Glomerular visceral epithelial cell (primary cell): ENCODE results near the gene SMIM30.

Source experiments
- DNase-seq: peaks from one replicate; pipeline ENCODE4 v3.0.0-alpha.2; 2016; ENCODE audit errors: extremely low spot score

SMIM30 gene

DNA sequence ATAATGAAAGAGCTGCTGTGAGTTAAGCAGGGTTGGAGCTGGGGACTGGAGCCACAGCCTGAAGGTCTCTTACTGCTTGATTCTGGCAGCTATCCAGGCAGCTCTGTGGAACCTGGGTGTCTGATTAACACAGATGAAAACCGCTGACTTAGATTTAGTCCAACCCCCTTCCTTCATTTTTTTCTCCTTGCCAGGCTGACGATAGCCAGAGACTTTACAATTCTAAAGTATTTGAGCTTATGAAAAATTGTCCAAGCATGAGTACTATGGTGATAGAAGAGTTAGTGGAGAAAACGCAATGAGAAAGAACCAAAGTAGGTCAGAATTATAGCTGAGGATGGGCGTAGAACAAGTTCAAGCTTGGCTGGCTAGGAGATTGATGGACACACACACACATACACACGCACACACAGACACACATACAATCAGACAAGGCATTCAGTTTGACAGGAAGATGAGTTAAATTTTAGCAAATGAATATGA is 18.2 kb downstream of the SMIM30 start:
- DNase-seq, result peak; percentile 90

DNA sequence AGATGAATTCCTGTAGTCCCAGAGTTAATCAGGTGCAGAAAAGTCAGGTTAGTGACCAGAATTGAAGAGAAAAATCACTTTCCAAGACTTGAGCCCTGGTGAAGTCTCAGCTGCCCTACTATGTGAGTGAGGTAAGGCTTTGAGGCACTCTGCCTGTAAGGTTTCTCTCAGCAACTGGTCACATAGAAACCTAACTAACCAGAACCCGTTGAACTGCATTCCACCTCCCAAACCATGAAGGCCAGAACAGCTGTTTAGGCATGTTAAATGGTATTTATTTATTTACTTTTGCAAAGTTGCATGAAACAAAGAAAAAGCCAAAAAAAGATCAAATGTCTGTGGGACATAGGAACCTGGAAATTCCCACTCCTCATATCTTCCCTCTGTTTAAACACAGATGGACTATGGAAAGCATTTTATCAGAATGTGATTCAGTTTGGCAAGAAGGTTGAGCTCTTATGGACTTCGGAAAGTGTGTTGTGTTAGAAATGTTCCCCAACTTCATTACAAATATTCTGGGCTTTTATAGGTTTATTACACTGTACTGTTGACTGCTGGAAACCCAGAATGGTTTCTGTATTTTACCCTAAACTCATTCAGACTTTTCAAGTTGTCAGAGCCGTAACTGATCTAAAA is 19.0 kb downstream of the SMIM30 start:
- peak; percentile 2 for DNase-seq

DNA sequence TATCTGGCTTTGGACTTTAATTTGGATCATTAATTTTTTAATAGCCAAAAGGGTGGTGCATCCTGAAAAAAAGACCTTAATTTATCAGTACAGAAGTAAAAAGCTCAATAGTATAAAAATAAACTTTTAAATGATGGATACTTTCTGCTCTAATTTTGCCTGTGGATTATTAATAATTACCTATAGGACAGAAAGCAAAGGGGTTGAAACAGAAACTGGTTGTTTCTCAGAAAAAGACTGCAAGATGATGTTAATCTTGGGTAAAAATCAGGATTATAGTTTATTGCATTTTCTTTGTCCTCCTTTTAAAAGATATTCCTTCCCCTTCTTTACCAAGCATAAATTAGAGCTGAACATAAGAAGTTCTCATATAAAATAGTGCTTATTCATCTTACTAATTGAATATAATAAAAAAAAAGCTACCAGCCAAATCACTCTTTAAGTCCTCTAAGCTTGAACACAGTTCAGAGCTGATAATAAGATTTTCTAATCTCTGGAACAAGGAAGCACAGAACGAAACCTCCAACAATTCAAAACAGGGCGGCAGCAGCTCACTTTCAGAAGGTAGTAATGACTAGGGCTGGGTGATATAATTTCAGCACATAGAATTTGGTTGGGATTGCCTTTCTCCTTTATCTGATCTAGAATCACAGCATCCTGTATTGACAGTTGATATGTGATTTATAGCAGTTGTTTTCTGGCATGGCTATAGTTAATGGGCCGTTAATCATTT is 23.7 kb downstream of the SMIM30 start:
- no peak for DNase-seq

DNA sequence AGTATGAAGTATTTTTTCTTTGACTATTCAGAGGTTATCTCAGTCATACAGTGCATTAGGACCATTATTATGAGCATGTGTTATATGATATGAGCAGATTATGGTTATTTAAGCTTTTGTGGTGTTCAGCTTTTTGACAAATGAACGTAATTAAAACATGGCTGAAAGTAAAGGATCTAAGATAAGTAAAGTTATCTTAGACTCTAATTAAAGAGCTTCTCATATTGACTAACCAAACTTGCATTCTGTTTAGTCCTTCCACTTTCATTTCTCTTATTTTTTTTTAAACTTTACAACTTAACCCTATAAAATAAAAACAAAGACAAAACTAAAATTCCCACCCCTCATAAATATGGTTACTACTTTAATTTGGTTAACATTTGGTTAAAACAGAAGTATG is 24.8 kb downstream of the SMIM30 start:
- no peak for DNase-seq

DNA sequence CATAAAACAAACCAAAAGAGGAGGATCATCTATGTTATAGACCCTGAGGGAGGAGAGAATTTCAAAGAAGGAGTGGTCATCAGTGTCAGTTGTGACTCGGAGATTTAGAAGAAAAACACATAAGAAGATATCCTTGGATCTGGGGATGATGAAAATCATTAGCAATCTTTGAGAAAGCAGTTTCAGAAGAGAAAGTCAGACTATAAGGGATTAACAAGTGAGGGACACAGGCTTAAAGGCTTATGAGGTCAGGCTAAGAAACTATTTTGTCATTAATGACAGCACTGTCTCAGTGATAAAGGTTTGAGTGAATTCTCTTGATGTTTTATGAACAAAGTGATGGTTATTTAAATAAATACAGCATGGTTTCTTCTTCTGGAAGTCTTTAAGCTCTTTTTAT is 25.6 kb downstream of the SMIM30 start:
- DNase-seq, result no peak

DNA sequence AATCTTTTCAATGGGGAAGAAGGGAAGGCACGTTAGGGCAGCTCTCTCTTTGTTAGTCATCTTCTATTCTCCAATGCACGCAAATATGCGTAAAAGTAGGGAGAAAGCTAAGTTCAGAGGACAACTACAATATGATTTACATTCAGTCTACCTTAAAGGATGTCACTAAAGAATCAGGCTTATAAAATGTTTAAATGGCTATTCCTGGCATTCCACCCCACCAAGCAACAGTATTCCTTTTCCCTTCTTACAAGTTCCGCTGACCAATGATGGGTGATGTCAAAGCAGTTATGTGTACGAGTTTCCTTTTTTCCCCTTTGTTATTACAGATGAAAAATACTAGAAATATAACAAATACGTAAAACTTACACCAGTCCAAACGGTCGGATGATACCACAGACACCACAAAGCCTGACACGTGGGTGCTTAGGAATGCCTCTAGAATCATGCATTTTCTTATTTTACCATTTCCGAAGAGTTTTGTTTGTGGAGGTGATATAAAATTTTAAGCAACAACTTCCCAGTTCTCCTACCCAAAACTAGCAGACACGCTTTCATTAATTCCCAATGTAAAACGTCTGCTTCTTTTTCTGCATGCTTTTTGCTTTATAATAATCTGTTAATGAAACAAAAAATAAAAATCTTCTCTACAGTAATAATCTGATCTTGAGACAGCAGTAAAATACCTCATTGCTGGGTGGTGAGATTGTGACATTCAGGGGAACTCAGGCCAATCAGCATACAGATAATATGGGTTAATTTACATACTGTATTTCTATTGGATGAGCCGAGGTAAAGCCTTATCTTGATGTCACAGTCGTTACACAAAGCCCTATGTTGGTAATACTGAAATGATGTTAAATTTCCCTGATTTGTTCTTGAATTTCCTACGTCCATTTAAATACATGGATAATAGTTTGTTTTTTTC is 31.0 kb downstream of the SMIM30 start:
- DNase-seq, result no peak

DNA sequence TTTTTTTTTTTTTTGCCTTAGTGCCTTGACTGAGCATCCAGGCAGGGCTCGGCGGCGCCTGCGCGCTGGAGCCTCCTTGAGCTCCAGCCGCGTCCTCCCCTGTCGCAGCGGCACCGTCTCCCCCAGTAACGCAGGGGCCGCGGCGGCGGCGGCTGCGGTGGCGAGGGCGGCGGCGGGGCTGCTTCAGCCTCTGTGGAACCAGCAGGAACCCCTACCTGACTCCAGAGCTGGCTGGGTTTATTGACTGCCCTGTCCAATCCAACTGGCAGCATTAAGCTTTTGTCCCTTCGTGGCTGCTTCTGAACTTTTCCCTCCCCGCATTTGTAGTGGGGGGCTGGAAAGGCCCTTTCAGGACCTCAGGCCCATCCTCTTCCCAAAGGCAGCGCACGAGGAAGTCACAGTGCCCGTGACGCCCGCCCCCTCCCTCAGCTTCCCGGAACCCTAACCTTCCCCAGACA is 31.9 kb downstream of the SMIM30 start, which contains the start of gene GPR85:
GPR85 (minus strand) TSS at position 397 of the 458 bp plus-strand sequence. CDS start 2,106 bp downstream, outside the sequence.
- DNase-seq, result peak; percentile 64

DNA sequence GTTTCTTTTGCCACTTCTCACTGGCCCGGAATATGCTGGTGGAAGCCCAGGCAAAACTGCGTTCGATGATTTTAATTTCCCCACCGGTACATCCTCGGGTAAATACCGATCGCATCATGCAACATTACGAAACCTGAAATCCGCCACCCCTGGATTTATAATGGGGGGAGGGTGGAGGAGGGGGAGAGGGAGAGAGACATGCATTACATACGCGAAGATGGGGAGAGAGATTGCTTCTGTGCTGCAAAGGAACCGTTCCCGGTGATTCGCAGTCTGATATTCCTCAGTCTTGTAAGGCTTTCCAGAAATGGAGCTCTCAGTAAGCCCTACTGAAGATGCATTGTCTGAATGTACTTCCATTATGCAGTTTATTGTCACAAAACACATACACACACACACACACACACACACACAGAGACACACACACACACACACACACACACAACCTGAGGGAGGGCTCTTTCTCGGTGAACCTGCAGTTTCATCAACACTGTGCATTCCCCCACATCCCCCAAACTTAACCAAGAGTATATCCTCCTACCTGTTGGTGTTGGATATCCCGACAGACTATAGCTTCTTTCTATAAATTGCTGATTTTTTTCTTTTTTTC is 32.5 kb downstream of the SMIM30 start:
- no peak for DNase-seq

DNA sequence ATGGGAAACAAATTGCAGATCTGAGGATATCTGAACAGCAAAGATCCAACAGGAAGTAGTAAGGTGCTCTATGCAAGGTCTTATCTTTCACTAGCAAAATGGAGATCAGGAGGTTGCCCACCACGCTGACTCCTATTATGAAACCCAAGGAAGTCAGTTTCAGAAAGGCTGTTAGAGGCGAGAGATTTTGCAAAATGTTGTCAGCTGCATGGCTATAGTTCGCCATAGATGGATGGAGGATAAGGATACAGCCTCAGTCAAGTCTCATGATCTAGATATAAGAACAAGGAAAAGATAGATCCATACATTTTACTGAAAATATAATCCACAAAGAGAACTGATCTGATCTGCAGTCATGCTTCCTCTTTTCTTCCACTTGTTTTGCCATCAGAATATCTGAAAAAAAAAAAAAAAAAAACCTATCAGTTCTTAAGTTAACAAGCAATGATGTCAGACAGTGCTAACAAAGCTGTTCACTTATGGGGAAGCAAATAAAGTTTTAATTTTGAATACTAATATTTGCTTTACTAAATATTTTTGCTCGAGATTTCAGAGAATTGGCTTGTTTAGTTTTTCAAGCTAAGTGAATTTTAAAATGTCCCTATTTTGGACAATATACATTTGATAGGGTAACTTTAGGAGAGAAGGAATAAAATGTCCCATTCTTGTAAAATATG is 33.7 kb downstream of the SMIM30 start:
- DNase-seq, result no peak

DNA sequence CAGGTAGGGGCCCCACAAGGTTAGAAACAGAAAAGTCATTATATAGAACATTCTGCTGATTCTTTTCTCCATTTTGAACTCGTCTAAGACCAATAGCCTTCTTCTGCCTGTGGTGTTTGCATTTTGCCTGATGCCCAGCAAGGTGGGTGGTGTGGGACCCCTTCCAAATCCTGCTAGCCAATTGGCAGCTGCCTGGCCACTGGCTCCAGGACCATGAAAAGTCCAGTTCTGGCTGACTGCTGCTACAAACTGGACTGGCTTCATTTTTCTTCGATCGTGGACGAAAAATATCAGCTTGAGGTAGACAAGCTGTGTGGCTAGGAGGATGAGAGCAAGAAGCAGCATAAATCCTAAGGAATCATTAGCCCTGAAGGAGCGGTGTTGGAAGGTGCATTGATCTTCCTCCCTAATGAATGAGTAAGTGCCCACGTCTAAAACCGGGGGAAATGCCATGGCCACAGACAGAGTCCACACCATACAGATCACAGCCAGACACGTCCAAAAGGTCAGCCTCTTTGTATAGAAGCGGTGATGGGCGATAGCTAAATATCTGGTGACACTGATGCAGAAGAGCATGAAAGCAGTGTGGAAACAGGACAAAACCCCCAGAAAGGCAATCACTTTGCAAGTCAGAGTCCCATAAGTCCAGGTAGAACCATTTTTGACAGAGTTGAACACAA is 34.4 kb downstream of the SMIM30 start:
- DNase-seq, result no peak

DNA sequence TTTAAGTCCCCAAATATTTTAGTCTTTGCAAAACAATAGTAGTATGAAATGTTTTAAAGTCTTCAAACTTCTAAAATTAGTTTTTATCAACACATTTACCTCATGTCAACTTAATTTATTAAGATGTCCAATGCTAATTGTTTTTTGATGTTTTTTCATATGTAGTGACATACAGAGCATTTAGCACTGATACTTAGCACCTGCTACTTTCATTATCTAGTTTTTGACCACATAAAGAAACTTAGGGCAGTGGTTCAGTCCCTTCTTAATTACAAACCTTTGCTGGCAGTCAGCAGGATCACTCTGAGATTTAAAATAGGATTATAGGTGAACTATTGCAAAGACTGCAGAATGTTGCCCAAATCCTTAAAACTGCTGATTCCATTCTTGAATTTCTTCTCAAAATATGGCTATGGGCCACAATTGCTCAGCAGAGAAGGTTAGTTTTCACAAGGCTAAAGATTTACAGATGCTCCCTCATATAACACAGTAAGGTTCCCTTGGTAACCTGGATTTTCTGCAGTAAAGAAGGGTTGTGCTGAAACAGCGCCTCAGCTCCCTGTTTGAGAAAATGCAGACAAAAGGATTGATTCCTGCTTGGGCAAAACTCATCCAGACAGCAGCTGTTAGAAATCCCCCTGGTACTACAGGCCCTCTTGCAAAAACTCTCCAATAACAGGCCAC is 35.1 kb downstream of the SMIM30 start:
- DNase-seq, result no peak

DNA sequence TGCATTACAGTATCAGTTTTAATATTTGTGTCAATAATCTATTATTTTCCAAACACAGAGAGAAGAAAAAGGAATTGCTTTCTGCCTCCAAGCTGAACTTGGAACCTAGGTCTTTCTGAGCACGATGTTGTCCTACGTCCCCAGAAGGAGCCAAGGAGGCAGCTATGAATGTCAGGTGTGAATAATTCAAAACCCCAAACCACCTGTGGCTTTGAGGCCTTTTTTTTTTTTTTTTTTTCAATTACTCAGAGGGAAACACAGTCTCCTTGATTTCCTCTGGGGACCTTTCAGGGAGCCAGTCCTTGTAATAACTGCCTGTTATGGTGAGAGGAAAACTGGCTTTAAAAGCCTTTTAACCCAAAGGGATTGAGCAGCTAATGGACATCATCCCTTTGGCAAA is 40.0 kb downstream of the SMIM30 start:
- no peak for DNase-seq

DNA sequence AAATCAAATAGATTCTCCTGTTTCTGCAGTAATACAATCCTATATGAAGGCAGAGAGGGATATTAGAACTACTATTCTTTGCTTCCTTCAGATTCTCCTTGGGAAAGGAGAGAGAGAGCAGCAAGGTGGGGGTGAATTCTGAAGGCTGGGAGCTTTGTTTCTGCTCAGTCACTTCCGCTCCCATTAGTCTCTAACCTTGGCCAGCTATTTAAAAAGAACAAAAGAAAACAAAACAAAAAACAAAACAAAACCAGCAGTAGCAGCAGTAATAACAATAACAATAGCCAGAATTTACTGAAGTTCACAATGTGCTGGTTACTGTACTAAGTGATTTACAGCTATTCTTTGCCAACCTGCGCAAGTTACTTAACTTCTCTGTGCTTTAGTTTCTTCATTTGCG is 41.7 kb downstream of the SMIM30 start:
- no peak for DNase-seq

DNA sequence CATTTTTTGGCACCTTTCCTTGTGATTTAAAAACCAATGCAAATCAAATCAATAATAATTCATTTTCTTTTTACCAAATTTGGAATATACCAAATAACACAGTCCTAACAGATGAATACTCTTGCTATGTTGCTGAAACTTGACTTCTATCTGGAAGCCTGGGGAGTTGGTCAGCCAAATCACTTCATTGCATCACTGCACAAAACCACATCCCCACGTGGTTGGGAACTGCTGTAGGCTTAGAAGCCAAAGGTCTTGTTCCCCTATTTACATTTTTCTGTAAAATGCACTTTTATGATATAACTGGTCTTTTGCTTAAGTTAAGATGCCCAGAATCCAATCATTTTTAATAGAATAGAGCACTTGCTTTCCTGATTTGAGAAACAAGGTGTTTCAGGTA is 46.9 kb downstream of the SMIM30 start:
- peak; percentile 20 for DNase-seq
